OCI-LY7 (cell line): Measurements from ENCODE around the gene HYOU1. TPM values are rescaled to one million over a fixed set of nuclear protein-coding genes. Genes with fewer than 3 reads are reported as not detected.

Experiments used
- BruUV-seq: library from RNA; stranded (reverse); fragments of 400-500 nt; replicated peaks from 2 replicates; lab custom pipeline; 2021; lab: Mats Ljungman, UMichigan
- CTCF ChIA-PET: fragments of 300-600 bp; sonication (Branson Sonifier 250); formaldehyde crosslinking; loops from one replicate; lab custom pipeline; 2022; ENCODE audit warnings: antibody characterized with exemption; ENCODE audit not compliant: unreplicated experiment; lab: Charles Lee
- POLR2A ChIA-PET: fragments of 300-600 bp; sonication (Branson Sonifier 250); formaldehyde crosslinking; loops from one replicate; lab custom pipeline; 2022; ENCODE audit warnings: antibody characterized with exemption; lab: Charles Lee
- DNase-seq: peaks from one replicate; pipeline ENCODE4 v3.0.0-alpha.2; 2015; ENCODE audit warnings: low spot score
- H2AFZ ChIP-seq: fragments of 200-600 bp; sonication (generic), shearing (Covaris generic); 2 replicates; pipeline ENCODE4 v1.6.1; 2014; ENCODE audit warnings: mild to moderate bottlenecking, antibody characterized with exemption, low read length, moderate library complexity
- H3K27ac ChIP-seq: fragments of 200-600 bp; sonication (generic); 2 replicates; pipeline ENCODE4 v1.5.1; 2014; ENCODE audit warnings: mixed run types, low read depth, mild to moderate bottlenecking, moderate library complexity, low read length, inconsistent platforms; ENCODE audit not compliant: poor library complexity, severe bottlenecking
- H3K36me3 ChIP-seq: fragments of 200-600 bp; sonication (generic); 2 replicates; pipeline ENCODE4 v1.6.1; 2014; ENCODE audit warnings: mild to moderate bottlenecking, antibody characterized with exemption, low read length, moderate library complexity, mixed read lengths; ENCODE audit not compliant: insufficient read depth
- H3K4me1 ChIP-seq: fragments of 200-600 bp; sonication (generic); 2 replicates; pipeline ENCODE4 v1.5.1; 2014; ENCODE audit warnings: mild to moderate bottlenecking, low read length; ENCODE audit not compliant: insufficient read depth, poor library complexity, severe bottlenecking
- H3K4me2 ChIP-seq: fragments of 200-600 bp; sonication (generic); 2 replicates; pipeline ENCODE4 v1.6.1; 2014; ENCODE audit warnings: mild to moderate bottlenecking, low read length
- H3K4me3 ChIP-seq: fragments of 200-600 bp; sonication (generic); 2 replicates; pipeline ENCODE4 v1.5.1; 2014; ENCODE audit warnings: mild to moderate bottlenecking, low read depth, low read length; ENCODE audit not compliant: poor library complexity, severe bottlenecking
- H3K79me2 ChIP-seq: fragments of 200-600 bp; sonication (generic); 2 replicates; pipeline ENCODE4 v1.6.1; 2016; ENCODE audit warnings: low read depth, mild to moderate bottlenecking, low read length, moderate library complexity, mixed read lengths; ENCODE audit not compliant: insufficient read depth
- H3K9me2 ChIP-seq: fragments of 200-600 bp; sonication (generic); 2 replicates; pipeline ENCODE4 v1.6.1; 2016; ENCODE audit warnings: mild to moderate bottlenecking, low read length, mixed read lengths; ENCODE audit not compliant: insufficient read depth
- H3K9me3 ChIP-seq: fragments of 200-600 bp; sonication (generic); 2 replicates; pipeline ENCODE4 v1.6.1; 2014; ENCODE audit warnings: mild to moderate bottlenecking, mixed run types, low read length, mixed read lengths
- H4K20me1 ChIP-seq: fragments of 200-600 bp; sonication (generic); 2 replicates; pipeline ENCODE4 v1.6.1; 2014; ENCODE audit warnings: mild to moderate bottlenecking, antibody characterized with exemption, low read length, moderate library complexity, mixed read lengths; ENCODE audit not compliant: insufficient read depth
- CTCF ChIP-seq: fragments of 200-600 bp; sonication (generic); conservative IDR thresholded peaks from 2 replicates; pipeline ENCODE4 v1.5.1; 2014; ENCODE audit warnings: mild to moderate bottlenecking, antibody characterized with exemption, low read length, moderate library complexity, mixed read lengths
- EZH2phosphoT487 ChIP-seq: fragments of 200-600 bp; sonication (generic); IDR thresholded peaks from 2 replicates; pipeline ENCODE4 v1.6.1; 2018; ENCODE audit warnings: low read depth, borderline replicate concordance, mild to moderate bottlenecking, mixed run types, antibody characterized with exemption, low read length, moderate library complexity, mixed read lengths
- intact Hi-C: fragments of 100-400 bp; cut with micrococcal nuclease; formaldehyde crosslinking; loops from one replicate; pipeline ENCODE4 v1.10.0; 2022; ENCODE audit not compliant: unreplicated experiment
- total RNA-seq, 2 experiments: library from RNA; depleted of rRNA in 1 of 2; stranded (reverse); fragments of >200 nt in 1 of 2; shearing (Covaris generic) in 1 of 2; gene quantifications; 2 replicates each; pipeline ENCODE4 v1.2.3, GENCODE V29; 2014 to 2022

HYOU1 gene
- total RNA-seq, 2 experiments from 2014 or later, result 86.6 to 117 TPM

- H3K4me3 ChIP-seq, result no peak overlapping the region
- H2AFZ ChIP-seq, result no peak overlapping the region
- H3K4me2 ChIP-seq, result no peak overlapping the region
- DNase-seq, result no peak
- H4K20me1 ChIP-seq, result no peaks in the 10 kb centered on the region
- no TSS peak for BruUV-seq
- H3K9me2 ChIP-seq, result no peaks in the 10 kb centered on the region
- intact Hi-C loops, result no loop called here
- H3K79me2 ChIP-seq, result no peaks in the 10 kb centered on the region
- TF ChIP-seq EZH2phosphoT487 (no peak), CTCF (no peak)
- ChIA-PET POLR2A (interaction anchor here (1.3 kb wide), 1 partner anchor 9 kb away, joined by 6 read pairs; no protein-coding TSS in a partner anchor), CTCF (no interaction called here)
- no peak overlapping the region for H3K27ac ChIP-seq
- H3K36me3 ChIP-seq, result peaks cover 94% of the 10 kb centered on the region
- no peaks in the 10 kb centered on the region for H3K4me1 ChIP-seq
- no peaks in the 10 kb centered on the region for H3K9me3 ChIP-seq
Measured at GRCh38 chr11:119049081-119049480, 7.9 kb downstream of the HYOU1 start.

- Histone ChIP-seq H2AFZ (no peak overlapping the region), H3K27ac (no peak overlapping the region), H3K9me3 (no peaks in the 10 kb centered on the region), H4K20me1 (no peaks in the 10 kb centered on the region), H3K9me2 (no peaks in the 10 kb centered on the region), H3K4me3 (no peak overlapping the region), H3K4me1 (no peaks in the 10 kb centered on the region), H3K79me2 (no peaks in the 10 kb centered on the region), H3K4me2 (no peak overlapping the region), H3K36me3 (peaks cover 90% of the 10 kb centered on the region)
- ChIA-PET POLR2A (interaction anchor here (1.3 kb wide), 1 partner anchor 8 kb away, joined by 6 read pairs; no protein-coding TSS in a partner anchor), CTCF (no interaction called here)
- intact Hi-C loops, result no loop called here
- BruUV-seq, result no TSS peak
- no peak for DNase-seq
- TF ChIP-seq EZH2phosphoT487, result no peak
- TF ChIP-seq CTCF, result no peak
Measured at GRCh38 chr11:119048644-119049043, 8.4 kb downstream of the HYOU1 start.

- Histone ChIP-seq H3K9me2 (no peaks in the 10 kb centered on the region), H3K4me1 (no peaks in the 10 kb centered on the region), H3K4me3 (no peak overlapping the region), H3K36me3 (peaks cover 75% of the 10 kb centered on the region), H2AFZ (no peak overlapping the region), H4K20me1 (no peaks in the 10 kb centered on the region), H3K27ac (no peak overlapping the region), H3K79me2 (no peaks in the 10 kb centered on the region), H3K4me2 (no peak overlapping the region), H3K9me3 (no peaks in the 10 kb centered on the region)
- ChIA-PET CTCF (interaction anchor here (1.1 kb wide), 1 partner anchor 18 kb away, joined by 4 read pairs; no protein-coding TSS in a partner anchor), POLR2A (interaction anchor here (0.7 to 1.3 kb wide), 3 partner anchors 20 to 401 kb away, joined by 3 read pairs; partner anchors contain the start of gene VPS11)
- BruUV-seq, result no TSS peak
- intact Hi-C loops, result no loop called here
- DNase-seq, result no peak
- TF ChIP-seq EZH2phosphoT487, result no peak
- TF ChIP-seq CTCF, result no peak
Measured at GRCh38 chr11:119047205-119047604, 9.8 kb downstream of the HYOU1 start.
